Lung (tissue), 12 donors: ENCODE measurements around the gene DDA1. TPM values are rescaled to one million over a fixed set of nuclear protein-coding genes. Genes with fewer than 3 reads are reported as not detected.

Source experiments
- ATAC-seq: fragments of 200-7000 bp; cut with Tn5 transposase; one replicate; pipeline ENCODE4 v1.9.1; 2020; ENCODE audit warnings: moderate number of reproducible peaks; ENCODE audit not compliant: insufficient read depth, low FRiP score
- DNase-seq, 3 donors: peaks; one replicate each; pipeline ENCODE4 v3.0.0-alpha.2; 2013 to 2017
- H3K27ac ChIP-seq, 2 donors: one replicate each; pipeline ENCODE4 v1.5.1; 2013; ENCODE audit warnings: mild to moderate bottlenecking in 2 of 2, moderate library complexity in 2 of 2, control low read depth in 1 of 2, inconsistent platforms in 1 of 2, low read depth in 1 of 2, low read length in 1 of 2
- H3K27me3 ChIP-seq, 3 donors: one replicate each; pipeline ENCODE4 v1.5.1; 2013; ENCODE audit warnings: low read length in 2 of 3; ENCODE audit not compliant: control insufficient read depth in 3 of 3, insufficient read depth in 3 of 3
- H3K36me3 ChIP-seq, 4 donors: one replicate each; pipeline ENCODE4 v1.5.1; 2013; ENCODE audit warnings: low read length in 4 of 4, mild to moderate bottlenecking in 1 of 4, moderate library complexity in 1 of 4; ENCODE audit not compliant: control insufficient read depth in 4 of 4, insufficient read depth in 4 of 4
- H3K4me1 ChIP-seq, 5 donors: one replicate each; pipeline ENCODE4 v1.5.1; 2013; ENCODE audit warnings: low read length in 5 of 5, mild to moderate bottlenecking in 2 of 5, moderate library complexity in 1 of 5; ENCODE audit not compliant: control insufficient read depth in 5 of 5, insufficient read depth in 5 of 5
- H3K4me3 ChIP-seq: one replicate; pipeline ENCODE4 v1.5.1; 2013; ENCODE audit warnings: mild to moderate bottlenecking, control low read depth, moderate library complexity
- H3K9ac ChIP-seq, 2 donors: one replicate each; pipeline ENCODE4 v1.5.1; 2013; ENCODE audit warnings: low read length in 2 of 2, control low read depth in 1 of 2; ENCODE audit not compliant: insufficient read depth in 1 of 2
- H3K9me3 ChIP-seq, 4 donors: one replicate each; pipeline ENCODE4 v1.5.1; 2013; ENCODE audit warnings: low read length in 3 of 4, mild to moderate bottlenecking in 1 of 4, moderate library complexity in 1 of 4; ENCODE audit not compliant: control insufficient read depth in 4 of 4, insufficient read depth in 3 of 4
- CTCF ChIP-seq: IDR thresholded peaks from 2 replicates; pipeline ENCODE4 v1.5.1; 2012; ENCODE audit warnings: mild to moderate bottlenecking; ENCODE audit errors: control extremely low read depth, extremely low read depth
- WGBS, 2 donors: extraction: QIAGEN DNeasy Blood & Tissue Kit; methylation state at CpG; one replicate each; pipeline ENCODE4 v1.1.7; 2013; 5-methylcytosine and 5-hydroxymethylcytosine counted together
- polyA plus RNA-seq, 2 donors: library from polyadenylated mRNA; stranded (reverse); fragments of 200-250 nt; gene quantifications; one replicate each; pipeline ENCODE4 v1.2.1, GENCODE V29; 2013
- total RNA-seq, 2 donors: library from RNA; depleted of rRNA in 1 of 2; stranded (reverse); fragments of >200 nt in 1 of 2; gene quantifications; one replicate each; pipeline ENCODE4 v1.2.1, GENCODE V29; 2014 to 2021
- donor health status: control.
- donor health status: control.
- donor health status: Bipolar disorder and iron deficiency.
- donor health status: healthy.
- donor health status: DM: yes; HTN: yes; CAD: no.

DDA1 gene
- total and polyA plus RNA-seq, 4 donors: 16.1 to 66.5 (median 50.5) TPM

GRCh38 chr19:17318966-17319365 is 9.6 kb downstream of the DDA1 start:
- Histone ChIP-seq H3K4me3 (no peak overlapping the region), H3K9ac (no peak overlapping the region), H3K9me3 (peaks cover 0 to 2% (median 0%) of the 10 kb centered on the region in 4 donors), H3K4me1 (peaks cover 0 to 6% (median 0%) of the 10 kb centered on the region in 5 donors), H3K36me3 (peaks cover 13 to 48% (median 19%) of the 10 kb centered on the region in 4 donors), H3K27me3 (no peaks in the 10 kb centered on the region), H3K27ac (no peak overlapping the region)
- DNase-seq: no peak
- ATAC-seq: no peak
- WGBS, 2 donors: 68 to 74% methylated on average over 6 of the region's 6 CpGs
- TF ChIP-seq CTCF: no peak

GRCh38 chr19:17319473-17320238 is 10.3 kb downstream of the DDA1 start:
- Histone ChIP-seq H3K9ac (no peak overlapping the region), H3K27ac (no peak overlapping the region), H3K4me3 (no peak overlapping the region), H3K36me3 (peaks cover 8 to 42% (median 18%) of the 10 kb centered on the region in 4 donors), H3K27me3 (no peaks in the 10 kb centered on the region), H3K9me3 (peaks cover 0 to 2% (median 0%) of the 10 kb centered on the region in 4 donors), H3K4me1 (peaks cover 0 to 6% (median 0%) of the 10 kb centered on the region in 5 donors)
- TF ChIP-seq CTCF: no peak
- WGBS, 2 donors: 93 to 96% methylated on average over 40 of the region's 40 CpGs
- DNase-seq: no peak
- ATAC-seq: no peak

- Histone ChIP-seq H3K4me3 (no peak overlapping the region), H3K27ac (no peak overlapping the region), H3K9me3 (peaks cover 0 to 2% (median 0%) of the 10 kb centered on the region in 4 donors), H3K9ac (no peak overlapping the region), H3K4me1 (peaks cover 0 to 6% (median 0%) of the 10 kb centered on the region in 5 donors), H3K27me3 (no peaks in the 10 kb centered on the region), H3K36me3 (peaks cover 5 to 45% (median 14%) of the 10 kb centered on the region in 4 donors)
- no peak for TF ChIP-seq CTCF
- ATAC-seq (no peak), DNase-seq (no peak)
- WGBS, 2 donors: 84 to 87% methylated on average over 11 of the region's 11 CpGs
Measured at GRCh38 chr19:17320435-17320834, 11.1 kb downstream of the DDA1 start.
